Measurements from ENCODE around the gene BCL11B.

Gene BCL11B

GRCh38 chr14:99240627-99241324 is 31.2 kb downstream of the BCL11B start:
- Histone ChIP-seq H2AFZ (ENCODE audit: low read depth, low read length, severe bottlenecking) (no peak overlapping the region), H3F3A (ENCODE audit: insufficient read depth) (no peaks in the 10 kb centered on the region), H3K79me2 (ENCODE audit: insufficient read depth, low read length) (no peaks in the 10 kb centered on the region), H3K27ac (ENCODE audit: low read depth, low read length) (no peak overlapping the region), H4K20me1 (ENCODE audit: low read depth, low read length) (no peaks in the 10 kb centered on the region), H3K4me3 (ENCODE audit: insufficient read depth, low read length, poor library complexity, severe bottlenecking) (no peak overlapping the region), H3K36me3 (ENCODE audit: low read length) (no peaks in the 10 kb centered on the region), H3K9me3 (ENCODE audit: insufficient read depth, low read length) (no peaks in the 10 kb centered on the region), H3K9ac (ENCODE audit: low read length) (no peak overlapping the region), H3K9me2 (replicated peaks; ENCODE audit: insufficient read depth, low read length) (no peaks in the 10 kb centered on the region), H3K27me3 (ENCODE audit: low read length) (no peaks in the 10 kb centered on the region), H3K4me2 (ENCODE audit: low read depth, low read length, poor library complexity, severe bottlenecking) (no peak overlapping the region)
- TF ChIP-seq CTCF (IDR thresholded peaks at IDR 0.05; ENCODE audit: insufficient read depth, low read length, poor library complexity, severe bottlenecking) = no peak
- TF ChIP-seq EZH2phosphoT487 (conservative IDR thresholded peaks at IDR 0.05; ENCODE audit: low read length) = no peak

GRCh38 chr14:99239661-99240092 is 32.3 kb downstream of the BCL11B start:
- no peak for TF ChIP-seq CTCF (IDR thresholded peaks at IDR 0.05; ENCODE audit: insufficient read depth, low read length, poor library complexity, severe bottlenecking)
- H3K79me2 ChIP-seq (ENCODE audit: insufficient read depth, low read length) = no peaks in the 10 kb centered on the region
- H3K9me3 ChIP-seq (ENCODE audit: insufficient read depth, low read length) = no peaks in the 10 kb centered on the region
- H3K36me3 ChIP-seq (ENCODE audit: low read length) = no peaks in the 10 kb centered on the region
- H3K27ac ChIP-seq (ENCODE audit: low read depth, low read length) = no peak overlapping the region
- no peak overlapping the region for H3K4me3 ChIP-seq (ENCODE audit: insufficient read depth, low read length, poor library complexity, severe bottlenecking)
- H3K27me3 ChIP-seq (ENCODE audit: low read length) = no peaks in the 10 kb centered on the region
- no peak overlapping the region for H3K9ac ChIP-seq (ENCODE audit: low read length)
- no peak overlapping the region for H3K4me2 ChIP-seq (ENCODE audit: low read depth, low read length, poor library complexity, severe bottlenecking)
- H3K9me2 ChIP-seq (replicated peaks; ENCODE audit: insufficient read depth, low read length) = no peaks in the 10 kb centered on the region
- no peaks in the 10 kb centered on the region for H3F3A ChIP-seq (ENCODE audit: insufficient read depth)
- H4K20me1 ChIP-seq (ENCODE audit: low read depth, low read length) = no peaks in the 10 kb centered on the region
- H2AFZ ChIP-seq (ENCODE audit: low read depth, low read length, severe bottlenecking) = no peak overlapping the region

- Histone ChIP-seq H3K79me2 (ENCODE audit: insufficient read depth, low read length) (no peaks in the 10 kb centered on the region), H3K9me3 (ENCODE audit: insufficient read depth, low read length) (no peaks in the 10 kb centered on the region), H3K9ac (ENCODE audit: low read length) (no peak overlapping the region), H3K27me3 (ENCODE audit: low read length) (no peaks in the 10 kb centered on the region), H4K20me1 (ENCODE audit: low read depth, low read length) (no peaks in the 10 kb centered on the region), H3K4me3 (ENCODE audit: insufficient read depth, low read length, poor library complexity, severe bottlenecking) (no peak overlapping the region), H2AFZ (ENCODE audit: low read depth, low read length, severe bottlenecking) (no peak overlapping the region), H3K27ac (ENCODE audit: low read depth, low read length) (no peak overlapping the region), H3K4me2 (ENCODE audit: low read depth, low read length, poor library complexity, severe bottlenecking) (no peak overlapping the region), H3F3A (ENCODE audit: insufficient read depth) (no peaks in the 10 kb centered on the region), H3K9me2 (replicated peaks; ENCODE audit: insufficient read depth, low read length) (no peaks in the 10 kb centered on the region), H3K36me3 (ENCODE audit: low read length) (no peaks in the 10 kb centered on the region)
- TF ChIP-seq CTCF (IDR thresholded peaks at IDR 0.05; ENCODE audit: insufficient read depth, low read length, poor library complexity, severe bottlenecking) (no peak), EZH2phosphoT487 (conservative IDR thresholded peaks at IDR 0.05; ENCODE audit: low read length) (no peak)
Observed at GRCh38 chr14:99238216-99238615, 33.8 kb downstream of the BCL11B start.

Data from SU-DHL-6 (cell line).